ENCODE measurements around the gene AFF3. TPM values are rescaled to one million over a fixed set of nuclear protein-coding genes. Genes with fewer than 3 reads are reported as not detected.
"Not testable (repeated sequence)": the region's sequence is repeated elsewhere in the genome, so short reads cannot be mapped to it uniquely, and the experiment has no call there.

Gene AFF3
- polyA plus RNA-seq, 3 donors: 13.5 to 25.5 (median 18.3) TPM

GRCh38 chr2:99794414-99794813 lies 348.0 kb downstream of the AFF3 start:
- DNase-seq: no peak

GRCh38 chr2:99793022-99793421 lies 349.4 kb downstream of the AFF3 start:
- no peak for DNase-seq

- no peak for DNase-seq
These were observed 352.5 kb downstream of the AFF3 start for GRCh38 chr2:99789849-99790248.

DNA sequence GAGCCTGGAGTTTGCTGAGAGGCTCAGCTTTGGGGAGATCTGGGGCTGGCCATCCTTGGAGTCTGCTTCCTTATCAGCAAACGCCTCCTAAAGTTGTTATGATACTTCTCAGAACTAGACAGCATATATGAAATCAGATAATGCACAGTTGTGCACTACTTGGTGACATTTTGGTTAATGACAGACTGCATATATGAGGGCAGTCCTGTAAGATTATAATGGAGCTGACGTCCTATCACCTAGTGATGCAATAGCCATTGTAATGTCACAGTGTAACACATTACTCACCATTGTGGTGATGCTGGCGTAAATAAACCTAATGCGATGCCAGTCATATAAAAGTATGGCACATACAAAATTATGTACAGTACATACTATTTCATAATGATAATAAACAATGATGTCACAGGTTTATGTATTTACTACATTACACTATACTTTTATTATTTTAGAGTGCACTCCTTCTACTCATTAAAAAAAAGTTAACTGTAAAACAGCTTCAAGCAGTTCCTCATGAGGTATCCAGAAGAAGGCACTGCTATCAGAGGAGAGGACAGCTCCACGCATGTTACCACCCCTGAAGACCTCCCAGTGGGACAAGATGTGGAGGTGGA lies 354.5 kb downstream of the AFF3 start:
- no peak for DNase-seq

DNA sequence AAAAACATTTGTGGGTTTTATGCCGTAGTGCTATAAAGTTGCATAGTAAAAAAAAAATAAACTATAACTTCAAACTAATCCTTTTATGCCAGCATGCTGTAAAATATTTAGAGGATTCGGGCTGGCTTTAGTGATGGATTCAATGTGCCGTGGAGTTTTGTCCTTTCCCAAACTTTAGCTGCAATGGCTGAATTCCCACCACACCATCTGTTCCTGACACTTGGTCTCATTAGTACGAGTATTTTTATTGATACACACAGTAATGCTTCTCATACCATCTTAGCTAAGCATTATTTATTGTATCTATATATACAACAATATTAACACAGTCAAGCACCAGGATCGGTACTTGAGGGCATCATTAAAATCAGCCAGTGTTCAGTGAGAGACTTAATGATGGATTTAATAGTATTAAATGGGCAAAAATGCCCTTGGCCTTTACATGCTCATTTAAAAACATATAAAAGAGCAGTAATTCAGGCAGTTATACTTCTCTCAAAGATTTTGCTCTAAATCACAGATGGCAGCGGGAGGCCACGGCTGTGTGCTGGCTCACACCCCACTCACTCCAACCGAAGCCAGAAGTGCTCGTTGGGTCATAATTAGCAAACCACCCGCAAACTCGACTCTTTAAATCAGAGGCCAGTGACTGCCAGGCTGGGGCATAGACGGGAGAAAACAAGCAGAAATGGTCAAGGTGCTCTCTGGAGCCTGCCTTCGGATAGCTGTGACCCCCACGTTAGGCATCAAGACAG lies 355.6 kb downstream of the AFF3 start:
- no peak for DNase-seq

- no peak for DNase-seq
These were observed 357.4 kb downstream of the AFF3 start for GRCh38 chr2:99784946-99785345.

- no peak for DNase-seq
These were observed 358.1 kb downstream of the AFF3 start for GRCh38 chr2:99784282-99784681.

DNA sequence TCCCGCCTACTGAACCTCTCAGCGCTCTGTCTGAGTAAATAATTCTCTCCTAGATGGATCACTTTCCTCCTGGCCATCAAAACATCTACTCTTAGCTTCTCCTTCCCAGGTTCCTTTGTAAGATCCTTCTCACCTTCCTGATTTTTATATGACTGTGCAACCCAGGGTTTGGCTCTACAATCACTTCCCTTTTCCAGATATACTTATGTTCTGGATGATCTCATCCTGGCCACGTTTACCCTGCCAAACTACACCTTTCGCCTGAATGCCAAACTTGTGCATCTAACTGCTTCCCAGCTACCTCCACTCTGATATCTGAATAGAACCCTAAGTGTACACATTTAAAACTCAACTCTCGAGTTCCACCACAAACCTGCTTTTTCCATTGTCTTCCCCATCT lies 362.1 kb downstream of the AFF3 start:
- no peak for DNase-seq

- DNase-seq: no peak
These were observed 363.1 kb downstream of the AFF3 start for GRCh38 chr2:99779276-99779675.

DNA sequence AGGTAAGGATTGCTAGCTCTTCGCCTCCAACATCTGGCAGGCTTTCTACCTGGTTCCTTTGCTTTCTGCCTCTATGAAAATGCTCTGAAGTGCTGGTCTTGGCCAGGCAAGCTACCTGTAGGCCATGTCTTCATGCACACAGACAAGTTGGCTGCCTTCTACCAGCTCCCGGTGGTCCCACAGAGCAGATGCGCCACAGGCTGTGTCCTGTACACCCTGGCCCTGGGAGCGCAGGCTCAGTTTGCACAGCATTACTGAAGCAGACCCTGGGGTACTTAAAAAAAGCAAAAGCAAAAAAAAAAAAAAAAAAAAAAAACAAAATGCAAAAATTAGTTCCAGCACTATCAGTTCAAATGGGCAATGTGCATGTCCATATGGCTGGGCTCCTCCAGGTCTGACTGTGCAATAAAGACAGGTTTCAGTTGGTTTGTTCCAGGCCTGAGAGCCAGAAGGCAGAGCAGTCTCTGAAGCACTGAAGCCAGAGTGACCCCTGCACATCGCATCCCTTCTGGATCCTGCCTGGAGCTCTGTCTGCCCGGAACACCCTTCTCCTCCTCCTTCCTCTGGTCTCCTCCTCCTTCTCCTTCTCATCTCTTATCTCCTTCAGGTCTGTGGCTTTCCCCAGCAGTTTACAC lies 364.6 kb downstream of the AFF3 start:
- DNase-seq: no peak

DNA sequence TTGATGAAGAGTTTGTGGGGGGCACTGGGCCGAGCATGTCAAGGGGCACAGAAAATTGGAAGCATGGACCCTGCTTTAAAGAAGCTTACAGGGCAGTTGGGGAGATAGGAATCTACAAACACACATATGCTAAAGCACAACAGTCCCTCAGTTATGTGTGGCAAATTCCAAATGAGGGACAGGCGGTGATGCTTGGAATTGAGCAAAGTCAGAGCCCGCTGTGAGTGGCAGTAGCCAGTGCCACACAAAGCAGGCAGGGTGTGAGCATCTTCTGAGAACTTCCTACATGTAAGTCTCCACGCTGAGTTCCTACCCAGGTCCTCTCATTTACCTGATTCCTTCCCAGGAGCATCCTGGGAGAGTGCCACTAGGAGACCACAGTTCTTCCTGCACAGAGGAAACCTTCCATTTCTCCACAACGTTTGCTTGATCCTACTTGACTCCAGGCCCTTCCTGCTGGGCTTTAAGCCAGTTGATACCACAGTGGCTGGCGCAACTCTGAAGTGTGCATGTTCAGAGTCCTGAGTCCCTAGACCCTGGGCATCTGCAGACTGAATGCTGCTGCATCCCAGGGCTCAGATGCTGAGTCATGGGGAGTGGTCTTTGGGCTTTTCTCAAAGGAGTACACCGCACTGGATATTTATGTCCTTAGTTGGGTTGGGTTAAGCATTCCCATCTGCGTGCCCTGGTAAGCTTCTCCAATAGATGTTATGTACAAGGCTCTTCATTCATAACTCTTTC lies 365.3 kb downstream of the AFF3 start:
- DNase-seq: no peak

DNA sequence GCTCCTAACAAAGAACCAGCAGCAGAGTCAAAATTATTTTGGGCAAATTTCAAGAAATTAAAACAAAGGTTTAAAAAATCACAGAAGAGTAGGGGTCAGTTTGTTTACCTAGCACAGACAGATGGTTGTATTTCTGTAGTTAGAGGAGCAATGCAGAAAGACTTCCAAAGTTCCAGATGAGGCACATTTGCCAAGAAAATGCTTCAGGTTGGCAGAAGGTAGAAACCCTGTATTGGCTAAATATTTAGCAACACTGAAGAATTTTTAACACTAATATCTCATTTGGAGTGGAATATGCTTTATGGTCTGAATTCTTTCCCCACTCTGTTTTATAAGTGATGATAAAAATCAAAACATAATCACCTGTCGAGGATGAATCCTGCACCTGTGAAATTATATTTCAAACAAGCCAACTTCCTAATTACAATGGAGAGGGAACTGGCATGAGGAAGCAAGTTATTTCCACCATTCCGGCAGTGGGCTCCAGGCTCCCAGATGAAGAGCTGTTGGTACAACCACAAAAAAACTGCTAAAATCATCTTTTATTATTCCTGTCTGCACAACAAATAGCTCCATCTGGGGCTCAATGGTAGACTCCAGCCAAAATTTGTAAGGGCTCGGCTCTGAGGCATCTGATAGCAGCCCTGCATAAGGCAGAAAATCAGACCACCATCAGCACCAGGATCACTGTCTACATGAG lies 366.0 kb downstream of the AFF3 start:
- no peak for DNase-seq

- DNase-seq: no peak
These were observed 366.8 kb downstream of the AFF3 start for GRCh38 chr2:99775585-99775984.

DNA sequence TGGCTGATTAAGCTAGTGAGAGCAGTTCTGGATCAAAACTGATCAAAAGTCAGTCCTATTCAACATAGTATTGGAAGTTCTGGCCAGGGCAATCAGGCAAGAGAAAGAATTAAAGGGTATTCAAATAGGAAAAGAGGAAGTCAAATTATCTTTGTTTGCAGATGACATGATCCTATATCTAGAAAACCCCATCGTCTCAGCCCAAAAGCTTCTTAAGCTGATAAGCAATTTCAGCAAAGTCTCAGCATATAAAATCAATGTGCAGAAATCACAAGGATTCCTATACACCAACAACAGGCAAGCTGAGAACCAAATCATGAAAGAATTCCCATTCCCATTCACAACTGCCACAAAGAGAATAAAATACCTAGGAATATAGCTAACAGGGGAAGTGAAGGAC lies 368.7 kb downstream of the AFF3 start:
- DNase-seq: not testable (repeated sequence)

GRCh38 chr2:99772591-99773331 lies 369.6 kb downstream of the AFF3 start:
- DNase-seq: peak; percentile 37

GRCh38 chr2:99771681-99772333 lies 370.6 kb downstream of the AFF3 start:
- DNase-seq: no peak

- no peak for DNase-seq
These were observed 371.5 kb downstream of the AFF3 start for GRCh38 chr2:99770876-99771275.

- no peak for DNase-seq
These were observed 376.6 kb downstream of the AFF3 start for GRCh38 chr2:99765731-99766318.

- no peak for DNase-seq
These were observed 378.6 kb downstream of the AFF3 start for GRCh38 chr2:99763764-99764163.

GRCh38 chr2:99762714-99763113 lies 379.7 kb downstream of the AFF3 start:
- no peak for DNase-seq
